ENCODE measurements around the gene CEMIP2.

CEMIP2 gene

DNA sequence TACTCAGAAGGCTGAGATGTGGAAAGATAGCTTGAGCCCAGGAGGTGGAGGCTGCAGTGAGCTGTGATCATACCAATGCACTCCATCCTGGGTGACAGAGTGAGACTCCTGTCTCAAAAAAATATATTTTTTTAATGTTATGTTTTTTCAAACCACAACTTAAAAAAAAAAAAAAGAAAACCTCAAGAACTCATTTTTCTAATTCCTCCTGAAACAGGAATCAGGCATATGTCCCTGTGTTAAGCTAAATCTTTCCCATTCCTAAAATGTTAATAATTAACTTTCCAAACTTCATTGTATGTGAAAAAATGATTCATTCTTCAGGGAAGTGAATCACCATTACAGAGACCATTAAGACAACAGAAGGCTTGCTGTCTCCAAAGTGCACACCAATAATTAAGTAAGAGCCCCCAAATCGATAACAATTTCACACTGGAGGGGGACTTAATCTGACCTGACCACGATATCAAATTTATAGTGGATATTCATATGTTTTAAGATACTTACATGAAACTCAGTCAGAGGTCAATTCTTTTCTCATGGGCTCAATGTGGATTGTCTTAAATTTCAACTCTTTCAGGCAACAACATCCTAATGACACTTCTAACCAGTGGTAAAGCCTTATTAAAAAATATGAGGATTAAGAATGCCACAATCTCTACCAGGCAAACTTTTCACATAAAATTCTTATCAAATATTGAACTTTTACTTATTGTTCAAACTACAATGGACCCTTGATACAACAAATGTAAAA lies 5.2 kb downstream of the CEMIP2 start:
- no peak for DNase-seq (ENCODE audit: low spot score)
- TF ChIP-seq, protein P1, sequence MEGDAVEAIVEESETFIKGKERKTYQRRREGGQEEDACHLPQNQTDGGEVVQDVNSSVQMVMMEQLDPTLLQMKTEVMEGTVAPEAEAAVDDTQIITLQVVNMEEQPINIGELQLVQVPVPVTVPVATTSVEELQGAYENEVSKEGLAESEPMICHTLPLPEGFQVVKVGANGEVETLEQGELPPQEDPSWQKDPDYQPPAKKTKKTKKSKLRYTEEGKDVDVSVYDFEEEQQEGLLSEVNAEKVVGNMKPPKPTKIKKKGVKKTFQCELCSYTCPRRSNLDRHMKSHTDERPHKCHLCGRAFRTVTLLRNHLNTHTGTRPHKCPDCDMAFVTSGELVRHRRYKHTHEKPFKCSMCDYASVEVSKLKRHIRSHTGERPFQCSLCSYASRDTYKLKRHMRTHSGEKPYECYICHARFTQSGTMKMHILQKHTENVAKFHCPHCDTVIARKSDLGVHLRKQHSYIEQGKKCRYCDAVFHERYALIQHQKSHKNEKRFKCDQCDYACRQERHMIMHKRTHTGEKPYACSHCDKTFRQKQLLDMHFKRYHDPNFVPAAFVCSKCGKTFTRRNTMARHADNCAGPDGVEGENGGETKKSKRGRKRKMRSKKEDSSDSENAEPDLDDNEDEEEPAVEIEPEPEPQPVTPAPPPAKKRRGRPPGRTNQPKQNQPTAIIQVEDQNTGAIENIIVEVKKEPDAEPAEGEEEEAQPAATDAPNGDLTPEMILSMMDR (IDR thresholded peaks at IDR 0.05; ENCODE audit: borderline replicate concordance, control extremely low read depth, extremely low read depth, insufficient read depth, missing control alignments), result no peak
- in situ Hi-C loops (cut with MboI; ENCODE audit: low sequenced_read_pairs, unreplicated experiment), result loop anchor here (25.0 kb wide), 1 partner anchor 476 kb away; no protein-coding TSS in a partner anchor

DNA sequence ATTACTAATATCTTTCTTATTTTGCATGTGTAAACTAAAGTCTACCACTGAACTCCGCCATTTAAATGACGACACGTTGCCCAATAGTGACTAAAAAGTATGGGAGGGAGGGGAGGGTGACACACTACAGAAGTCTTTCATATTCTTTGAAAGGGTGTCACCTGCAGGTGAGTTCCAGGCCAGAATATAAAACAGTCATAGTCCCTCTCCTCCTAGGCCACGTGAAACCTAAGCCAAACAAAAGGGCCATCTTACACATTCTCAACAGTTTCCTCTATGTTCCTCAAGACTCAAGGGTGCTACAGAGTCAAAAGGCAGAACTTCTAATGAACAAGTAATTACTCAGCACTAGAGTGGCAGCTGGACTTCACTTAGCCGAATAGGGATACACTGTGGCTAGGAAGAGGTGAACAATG lies 6.4 kb downstream of the CEMIP2 start:
- TF ChIP-seq, protein P1 (IDR thresholded peaks at IDR 0.05; ENCODE audit: borderline replicate concordance, control extremely low read depth, extremely low read depth, insufficient read depth, missing control alignments), result no peak
- DNase-seq (ENCODE audit: low spot score), result no peak
- in situ Hi-C loops (cut with MboI; ENCODE audit: low sequenced_read_pairs, unreplicated experiment), result loop anchor here (25.0 kb wide), 1 partner anchor 475 kb away; no protein-coding TSS in a partner anchor

DNA sequence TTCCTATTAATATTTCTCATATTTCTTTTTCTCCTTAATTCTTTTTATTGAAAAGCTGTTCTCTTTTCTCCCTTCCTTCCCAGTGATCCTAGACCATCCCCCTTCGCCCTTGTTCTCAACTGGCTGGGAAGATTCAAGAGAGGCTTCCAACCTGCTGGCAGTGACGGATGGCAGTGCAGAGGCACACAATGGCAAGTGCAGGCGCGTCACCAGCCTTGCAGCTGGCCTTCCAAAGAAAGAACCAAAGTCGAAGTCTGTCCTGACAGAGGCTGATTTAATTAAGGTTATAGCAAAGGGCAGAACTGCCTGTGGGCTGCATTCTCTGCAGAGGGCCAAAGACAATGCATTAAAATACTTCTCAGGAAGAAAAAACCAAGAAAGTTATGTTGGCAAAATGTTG lies 7.4 kb downstream of the CEMIP2 start:
- TF ChIP-seq, protein P1 (IDR thresholded peaks at IDR 0.05; ENCODE audit: borderline replicate concordance, control extremely low read depth, extremely low read depth, insufficient read depth, missing control alignments), result no peak
- DNase-seq (ENCODE audit: low spot score), result no peak

DNA sequence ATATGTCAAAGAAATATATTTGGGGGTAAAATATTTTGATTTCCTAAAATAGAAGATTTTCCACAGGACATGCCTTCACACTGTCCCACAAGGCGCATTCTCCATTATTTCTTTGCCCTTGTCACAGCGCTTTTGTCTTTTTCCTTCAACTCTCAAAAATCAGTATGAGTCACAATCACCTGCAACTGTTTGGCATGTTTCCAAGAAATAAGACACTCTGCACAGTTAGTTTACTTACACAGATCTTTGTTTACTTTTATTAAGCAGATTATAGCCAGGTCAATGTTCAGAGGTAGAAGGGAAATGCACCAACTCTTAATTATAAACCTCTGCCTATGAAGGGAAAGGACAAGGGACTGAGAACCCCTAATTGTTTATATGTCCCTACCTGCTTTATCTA lies 9.5 kb downstream of the CEMIP2 start:
- TF ChIP-seq, protein P1 (IDR thresholded peaks at IDR 0.05; ENCODE audit: borderline replicate concordance, control extremely low read depth, extremely low read depth, insufficient read depth, missing control alignments), result no peak
- DNase-seq (ENCODE audit: low spot score), result no peak
- in situ Hi-C loops (cut with MboI; ENCODE audit: low sequenced_read_pairs, unreplicated experiment), result loop anchor here (25.0 kb wide), 1 partner anchor 471 kb away; no protein-coding TSS in a partner anchor

More for the DNA sequence above, 7.4 kb downstream of the CEMIP2 start:
- in situ Hi-C loops (cut with MboI; ENCODE audit: low sequenced_read_pairs, unreplicated experiment), result loop anchor here (25.0 kb wide), 1 partner anchor 474 kb away; no protein-coding TSS in a partner anchor

DNA sequence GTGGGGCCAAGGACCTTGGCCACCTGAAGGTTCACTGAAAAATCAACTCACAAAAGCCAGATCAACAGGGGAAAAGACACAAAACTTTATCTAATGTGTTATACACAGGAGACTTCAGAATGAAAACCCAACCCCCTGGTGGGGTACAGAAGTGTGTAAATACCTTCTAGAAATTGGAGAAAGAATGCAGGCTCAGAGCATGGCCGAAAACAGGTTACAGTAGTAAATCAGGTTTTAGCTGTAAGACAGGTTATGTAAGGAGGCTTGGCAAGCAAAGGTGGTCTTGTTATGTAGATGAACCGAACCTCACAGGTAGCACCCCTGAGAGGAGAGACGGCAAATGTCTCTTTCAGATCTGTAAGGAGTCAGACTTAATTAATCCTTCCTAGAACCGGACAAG lies 10.0 kb downstream of the CEMIP2 start:
- TF ChIP-seq, protein P1 (IDR thresholded peaks at IDR 0.05; ENCODE audit: borderline replicate concordance, control extremely low read depth, extremely low read depth, insufficient read depth, missing control alignments), result no peak
- no peak for DNase-seq (ENCODE audit: low spot score)
- in situ Hi-C loops (cut with MboI; ENCODE audit: low sequenced_read_pairs, unreplicated experiment), result loop anchor here (25.0 kb wide), 1 partner anchor 471 kb away; no protein-coding TSS in a partner anchor

DNA sequence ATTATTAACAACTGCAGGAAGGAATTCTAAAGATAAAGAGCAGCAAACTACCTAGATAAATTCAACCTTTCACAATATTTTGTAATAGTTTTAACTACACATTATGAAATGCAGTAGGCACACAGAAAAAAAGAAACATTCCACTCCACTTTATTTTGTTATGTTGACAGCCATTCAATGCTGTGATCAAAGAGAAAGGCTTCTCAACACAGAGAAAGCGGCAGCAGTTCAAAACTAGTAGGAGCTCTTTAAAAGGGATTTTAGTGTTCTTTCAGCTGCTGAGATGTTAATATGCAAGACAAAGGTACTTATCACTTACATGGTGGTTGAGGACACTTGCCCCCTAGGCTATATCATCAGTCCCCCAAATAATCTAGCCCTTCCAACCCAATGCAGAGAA lies 11.6 kb downstream of the CEMIP2 start:
- in situ Hi-C loops (cut with MboI; ENCODE audit: low sequenced_read_pairs, unreplicated experiment), result loop anchor here (25.0 kb wide), 1 partner anchor 469 kb away; no protein-coding TSS in a partner anchor
- DNase-seq (ENCODE audit: low spot score), result no peak
- TF ChIP-seq, protein P1 (IDR thresholded peaks at IDR 0.05; ENCODE audit: borderline replicate concordance, control extremely low read depth, extremely low read depth, insufficient read depth, missing control alignments), result no peak
